Activated gamma-delta T cell treated with Interleukin-2 at 50 U/mL for 16 hours (primary cell): ENCODE data around the gene PTK6.
"Not testable (repeated sequence)": the region's sequence is repeated elsewhere in the genome, so short reads cannot be mapped to it uniquely, and the experiment has no call there.

Source experiments
- DNase-seq: peaks from one replicate; pipeline ENCODE4 v3.0.0-alpha.2; 2020

Gene PTK6

GRCh38 chr20:63491635-63492230 is 45.4 kb downstream of the PTK6 start:
- DNase-seq = no peak

- DNase-seq = no peak
These were observed 46.1 kb downstream of the PTK6 start for GRCh38 chr20:63491078-63491477.

- no peak for DNase-seq
These were observed 46.8 kb downstream of the PTK6 start for GRCh38 chr20:63490416-63490815.

- DNase-seq = no peak
These were observed 48.6 kb downstream of the PTK6 start for GRCh38 chr20:63488315-63489251.

- no peak for DNase-seq
These were observed 49.4 kb downstream of the PTK6 start for GRCh38 chr20:63487781-63488241.

- no peak for DNase-seq
These were observed 49.9 kb downstream of the PTK6 start for GRCh38 chr20:63487116-63487764.

- no peak for DNase-seq
These were observed 50.8 kb downstream of the PTK6 start for GRCh38 chr20:63486300-63486855.

GRCh38 chr20:63484651-63485403 is 52.3 kb downstream of the PTK6 start:
- no peak for DNase-seq

- DNase-seq = no peak
These were observed 52.9 kb downstream of the PTK6 start for GRCh38 chr20:63484236-63484635.

- DNase-seq = no peak
These were observed 53.3 kb downstream of the PTK6 start for GRCh38 chr20:63483834-63484233.

GRCh38 chr20:63482021-63482587 is 55.1 kb downstream of the PTK6 start:
- DNase-seq = no peak

GRCh38 chr20:63481503-63481902 is 55.7 kb downstream of the PTK6 start:
- DNase-seq = no peak

GRCh38 chr20:63479695-63480419 is 57.3 kb downstream of the PTK6 start:
- not testable (repeated sequence) for DNase-seq

- no peak for DNase-seq
These were observed 58.6 kb downstream of the PTK6 start for GRCh38 chr20:63478346-63479302.
